Measurements from ENCODE around the gene OR4C3.

GRCh38 chr11:48305923-48306322 is 18.8 kb upstream of the OR4C3 start, which contains the start of gene OR4S1:
- TF ChIP-seq CTCF (IDR thresholded peaks at IDR 0.05) (no peak), POLR2A (IDR thresholded peaks at IDR 0.05; ENCODE audit: low read depth) (no peak), POLR2AphosphoS5 (IDR thresholded peaks at IDR 0.05) (no peak)
